B cell (primary cell): ENCODE data around the gene ACAP3. TPM values are rescaled to one million over a fixed set of nuclear protein-coding genes. Genes with fewer than 3 reads are reported as not detected.

ENCODE experiments used
- ATAC-seq: fragments of 200-7000 bp; cut with Tn5 transposase; one replicate; pipeline ENCODE4 v1.10.0; 2021; ENCODE audit warnings: low read depth, mild to moderate bottlenecking, moderate number of reproducible peaks, moderate library complexity
- CTCF ChIA-PET: fragments of 350-600 bp; sonication (Branson Sonifier 250); formaldehyde crosslinking; loops from one replicate; lab custom pipeline; 2021; ENCODE audit warnings: antibody characterized with exemption, inconsistent platforms; lab: Charles Lee
- POLR2A ChIA-PET: fragments of 350-600 bp; sonication (Branson Sonifier 250); formaldehyde crosslinking; loops from one replicate; lab custom pipeline; 2021; ENCODE audit warnings: antibody characterized with exemption; lab: Charles Lee
- DNase-seq: peaks from one replicate; pipeline ENCODE4 v3.0.0; 2013
- H2AFZ ChIP-seq: 2 replicates; pipeline ENCODE4 v1.6.1; 2012; ENCODE audit warnings: mild to moderate bottlenecking, low read depth, low read length; ENCODE audit not compliant: insufficient read depth, poor library complexity, severe bottlenecking
- H3K27ac ChIP-seq, 2 donors: 1 replicate in 1 of 2; 2 replicates in 1 of 2; pipeline ENCODE4 v1.5.1; 2012 to 2013; ENCODE audit warnings: low read length in 2 of 2, mild to moderate bottlenecking in 2 of 2, moderate library complexity in 1 of 2
- H3K27me3 ChIP-seq, 4 experiments: fragments of 200-600 bp in 1 of 4; sonication (generic) in 1 of 4; replicated peaks in 1 of 4; 1 replicate in 2 of 4; 2 replicates in 2 of 4; pipeline versions ENCODE4 v1.6.1 to v1.7.0; 2013 to 2016; ENCODE audit warnings: low read length in 3 of 4, mild to moderate bottlenecking in 2 of 4, mixed read lengths in 1 of 4, moderate library complexity in 1 of 4; ENCODE audit not compliant: insufficient read depth in 4 of 4, control insufficient read depth in 3 of 4; ENCODE audit errors: control extremely low read depth in 1 of 4
- H3K36me3 ChIP-seq, 2 experiments: replicated peaks in 1 of 2; 1 replicate in 1 of 2; 2 replicates in 1 of 2; pipeline versions ENCODE4 v1.6.1 to v1.7.1; 2013; ENCODE audit warnings: low read length in 1 of 2; ENCODE audit not compliant: insufficient read depth in 2 of 2, control insufficient read depth in 1 of 2; ENCODE audit errors: control extremely low read depth in 1 of 2, extremely low read depth in 1 of 2
- H3K4me1 ChIP-seq, 2 donors: fragments of 200-600 bp in 1 of 2; sonication (generic) in 1 of 2; 1 replicate in 1 of 2; 2 replicates in 1 of 2; pipeline versions ENCODE4 v1.5.1 to v1.6.1; 2013 to 2017; ENCODE audit warnings: low read length in 2 of 2; ENCODE audit not compliant: control insufficient read depth in 2 of 2, insufficient read depth in 2 of 2
- H3K4me2 ChIP-seq: replicated peaks from 2 replicates; pipeline ENCODE3; 2012; ENCODE audit warnings: mild to moderate bottlenecking, low read depth, low read length; ENCODE audit not compliant: poor library complexity, severe bottlenecking
- H3K4me3 ChIP-seq, 5 experiments: fragments of 200-600 bp in 1 of 5; sonication (generic) in 1 of 5; 1 replicate in 3 of 5; 2 replicates in 2 of 5; pipeline versions ENCODE4 v1.5.1 to v1.7.0; 2011 to 2016; ENCODE audit warnings: low read length in 4 of 5, mild to moderate bottlenecking in 4 of 5, low read depth in 2 of 5, control low read depth in 1 of 5, moderate library complexity in 1 of 5; ENCODE audit not compliant: insufficient read depth in 1 of 5; ENCODE audit errors: control extremely low read depth in 1 of 5, extremely low read depth in 1 of 5
- H3K79me2 ChIP-seq: fragments of 200-600 bp; sonication (generic); one replicate; pipeline ENCODE4 v1.6.0; 2016; ENCODE audit warnings: low read length; ENCODE audit not compliant: control insufficient read depth, insufficient read depth
- H3K9ac ChIP-seq: fragments of 200-600 bp; sonication (generic); 2 replicates; pipeline ENCODE4 v1.6.1; 2017; ENCODE audit warnings: mild to moderate bottlenecking, low read length, moderate library complexity
- H3K9me3 ChIP-seq, 3 donors: one replicate each; pipeline versions ENCODE4 v1.6.1 to v1.7.1; 2013; ENCODE audit warnings: low read length in 2 of 3; ENCODE audit not compliant: control insufficient read depth in 2 of 3, insufficient read depth in 1 of 3; ENCODE audit errors: control extremely low read depth in 1 of 3
- H4K20me1 ChIP-seq: 2 replicates; pipeline ENCODE4 v1.6.0; 2012; ENCODE audit warnings: mild to moderate bottlenecking, low read length; ENCODE audit not compliant: insufficient read depth, control insufficient read depth, poor library complexity, severe bottlenecking
- H3K27ac Mint-ChIP-seq: one replicate; pipeline ENCODE4 v1.8.0; 2021; ENCODE audit warnings: mixed read lengths
- H3K27me3 Mint-ChIP-seq: one replicate; pipeline ENCODE4 v1.8.0; 2021; ENCODE audit warnings: mixed read lengths
- H3K4me1 Mint-ChIP-seq: one replicate; pipeline ENCODE4 v1.8.0; 2021; ENCODE audit warnings: mixed read lengths
- H3K4me3 Mint-ChIP-seq: one replicate; pipeline ENCODE4 v1.8.0; 2021; ENCODE audit warnings: mixed read lengths
- H3K9me3 Mint-ChIP-seq: one replicate; pipeline ENCODE4 v1.8.0; 2022; ENCODE audit warnings: mixed read lengths; ENCODE audit not compliant: insufficient read depth
- CTCF ChIP-seq: fragments of 200-600 bp; IDR thresholded peaks from one replicate; pipeline ENCODE4 v1.8.0; 2022; ENCODE audit warnings: antibody characterized with exemption, mild to moderate bottlenecking
- EZH2 ChIP-seq: IDR thresholded peaks from 2 replicates; pipeline ENCODE4 v1.6.1; 2012; ENCODE audit warnings: borderline replicate concordance, low read depth, mild to moderate bottlenecking, moderate library complexity, low read length; ENCODE audit not compliant: insufficient read depth, poor library complexity, severe bottlenecking
- WGBS: methylation state at CpG from one replicate; pipeline ENCODE4 v1.1.5; 2013; ENCODE audit warnings: missing lambda C conversion rate; ENCODE audit not compliant: insufficient coverage; 5-methylcytosine and 5-hydroxymethylcytosine counted together
- intact Hi-C: fragments of 100-400 bp; cut with micrococcal nuclease; formaldehyde crosslinking; loops from one replicate; pipeline ENCODE4 v1.10.0; 2022
- polyA plus RNA-seq: library from polyadenylated mRNA; depleted of rRNA; stranded (reverse); fragments of >200 nt; gene quantifications from 2 replicates; pipeline ENCODE4 v1.2.3, GENCODE V29; 2012
- total RNA-seq, 2 donors: library from RNA; stranded (reverse); fragments of 120-200 nt in 1 of 2; gene quantifications; 1 replicate in 1 of 2; 2 replicates in 1 of 2; pipeline versions ENCODE4 v1.2.3 to v1.2.4, GENCODE V29; 2013 to 2022

ACAP3 gene
- total and polyA plus RNA-seq, 2 donors (not counting 1 experiment from before 2014, with no cell fraction given), result 40.7 to 124 TPM

GRCh38 chr1:1302006-1302430 lies 5.7 kb downstream of the ACAP3 start:
- CTCF ChIA-PET, result interaction anchor here (2.2 kb wide), 1 partner anchor 10 kb away, joined by 9 read pairs; no protein-coding TSS in a partner anchor
- H3K27me3 ChIP-seq, result no peaks in the 10 kb centered on the region
- POLR2A ChIA-PET, result no interaction called here
- H3K9ac ChIP-seq, result no peak overlapping the region
- peak; percentile 66 for TF ChIP-seq CTCF
- TF ChIP-seq EZH2, result no peak
- no peaks in the 10 kb centered on the region for H3K27me3 Mint-ChIP-seq
- no peak overlapping the region for H3K4me3 ChIP-seq
- H2AFZ ChIP-seq, result no peak overlapping the region
- no peak overlapping the region for H3K27ac ChIP-seq
- H3K4me1 Mint-ChIP-seq, result peaks cover 29% of the 10 kb centered on the region
- ATAC-seq, result no peak
- peaks cover 42% of the 10 kb centered on the region for H4K20me1 ChIP-seq
- WGBS, result 90% methylated on average over 9 of the region's 9 CpGs
- no peaks in the 10 kb centered on the region for H3K9me3 ChIP-seq
- no peaks in the 10 kb centered on the region for H3K36me3 ChIP-seq
- peaks cover 29% of the 10 kb centered on the region for H3K79me2 ChIP-seq
- H3K9me3 Mint-ChIP-seq, result no peaks in the 10 kb centered on the region
- no peak overlapping the region for H3K4me3 Mint-ChIP-seq
- H3K4me2 ChIP-seq, result no peak overlapping the region
- H3K4me1 ChIP-seq, result peaks cover 26 to 35% of the 10 kb centered on the region in 2 donors
- intact Hi-C loops, result no loop called here
- DNase-seq, result no peak
- H3K27ac Mint-ChIP-seq, result no peak overlapping the region

GRCh38 chr1:1300352-1300739 lies 7.4 kb downstream of the ACAP3 start:
- H3K27me3 Mint-ChIP-seq, result no peaks in the 10 kb centered on the region
- peaks cover 12% of the 10 kb centered on the region for H3K4me1 Mint-ChIP-seq
- Histone ChIP-seq H3K9ac (no peak overlapping the region), H3K36me3 (no peaks in the 10 kb centered on the region), H4K20me1 (peaks cover 27% of the 10 kb centered on the region), H2AFZ (no peak overlapping the region), H3K4me3 (no peak overlapping the region), H3K27me3 (no peaks in the 10 kb centered on the region), H3K9me3 (no peaks in the 10 kb centered on the region), H3K27ac (no peak overlapping the region), H3K4me1 (peaks cover 9 to 18% of the 10 kb centered on the region in 2 donors), H3K79me2 (peaks cover 17% of the 10 kb centered on the region), H3K4me2 (no peak overlapping the region)
- H3K4me3 Mint-ChIP-seq, result no peak overlapping the region
- DNase-seq (no peak), ATAC-seq (no peak)
- intact Hi-C loops, result no loop called here
- POLR2A ChIA-PET, result no interaction called here
- 94% methylated on average over 12 of the region's 12 CpGs for WGBS
- no peak overlapping the region for H3K27ac Mint-ChIP-seq
- TF ChIP-seq EZH2 (no peak), CTCF (no peak)
- no peaks in the 10 kb centered on the region for H3K9me3 Mint-ChIP-seq
- CTCF ChIA-PET, result interaction anchor here (0.7 to 2.2 kb wide), 3 partner anchors 9 to 317 kb away, joined by 3 to 9 read pairs (median 3); no protein-coding TSS in a partner anchor
